Hepatic stellate cell (primary cell): ENCODE measurements around the gene NR5A2.
"Not testable (repeated sequence)": the region's sequence is repeated elsewhere in the genome, so short reads cannot be mapped to it uniquely, and the experiment has no call there.

ENCODE experiments used
- DNase-seq: peaks from one replicate; pipeline ENCODE4 v3.0.0; 2011; ENCODE audit warnings: low spot score

NR5A2 gene

DNA sequence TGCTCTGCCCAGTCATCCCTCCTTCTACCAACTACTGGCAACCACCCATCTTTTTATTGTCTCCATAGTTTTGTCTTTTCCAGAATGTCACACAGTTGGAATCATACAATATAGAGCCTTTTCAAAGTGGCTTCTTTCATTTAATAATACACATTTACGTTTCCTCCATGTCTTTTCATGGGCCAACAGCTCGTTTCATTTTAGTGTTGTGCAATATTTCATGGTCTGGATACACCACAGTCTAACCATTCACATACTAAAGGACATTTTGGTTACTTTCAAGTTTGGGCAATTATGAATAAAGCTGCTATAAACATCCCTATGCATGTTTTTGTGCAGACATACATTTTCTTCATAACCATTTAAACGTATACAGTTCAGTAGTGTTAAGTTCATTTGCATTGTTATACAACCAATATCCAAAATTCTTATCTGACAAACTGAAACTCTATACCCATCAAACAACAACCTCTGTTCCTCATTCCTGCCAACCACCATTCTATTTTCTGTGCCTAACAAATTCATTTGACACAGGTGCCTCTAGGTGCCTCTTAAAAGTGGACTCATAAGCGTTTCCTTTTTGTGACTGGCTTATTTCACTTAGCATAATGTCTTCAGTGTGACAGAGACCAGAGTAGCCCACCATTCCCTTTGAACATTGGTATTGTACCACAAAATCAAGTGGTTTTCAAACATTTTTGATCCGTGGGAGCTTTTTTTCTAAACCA, 138.1 kb downstream of the NR5A2 start:
- no peak for DNase-seq

DNA sequence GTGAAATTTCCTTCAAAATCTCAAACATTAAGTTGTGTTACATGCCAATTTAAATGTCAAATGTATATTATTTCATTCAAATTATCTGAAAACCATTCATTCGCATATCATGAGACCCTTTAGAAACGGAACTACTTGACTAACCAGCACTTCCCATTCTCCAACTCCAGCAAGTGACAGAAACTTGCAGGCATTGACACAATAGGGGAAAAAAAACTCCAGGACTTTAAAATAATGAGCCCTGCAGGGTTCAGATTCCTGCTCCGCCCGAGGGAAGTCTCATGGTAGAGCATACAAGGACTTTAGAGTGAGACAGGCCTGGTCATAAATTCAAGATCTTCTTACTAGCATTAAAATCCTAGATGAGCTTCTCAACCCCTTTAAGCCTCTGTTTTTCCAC, 138.9 kb downstream of the NR5A2 start:
- no peak for DNase-seq

DNA sequence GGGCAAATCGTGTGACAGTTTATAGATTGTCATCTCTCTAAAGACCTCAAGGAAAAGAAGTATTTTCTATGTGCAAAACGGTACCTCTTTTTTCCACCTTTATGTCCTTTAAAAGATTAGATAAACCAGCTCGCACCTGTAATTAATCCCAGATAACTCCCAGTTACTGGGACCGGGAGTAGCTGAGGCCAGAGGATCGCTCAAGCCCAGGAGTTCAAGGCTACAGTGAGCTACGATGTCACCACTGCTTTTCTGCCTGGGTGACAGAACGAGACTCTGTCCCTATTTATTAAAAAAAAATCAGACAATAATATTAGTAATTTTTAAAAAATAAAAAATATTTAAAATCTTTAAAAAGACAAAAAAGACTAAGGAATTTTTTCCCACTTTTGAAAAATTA, 141.4 kb downstream of the NR5A2 start:
- no peak for DNase-seq

DNA sequence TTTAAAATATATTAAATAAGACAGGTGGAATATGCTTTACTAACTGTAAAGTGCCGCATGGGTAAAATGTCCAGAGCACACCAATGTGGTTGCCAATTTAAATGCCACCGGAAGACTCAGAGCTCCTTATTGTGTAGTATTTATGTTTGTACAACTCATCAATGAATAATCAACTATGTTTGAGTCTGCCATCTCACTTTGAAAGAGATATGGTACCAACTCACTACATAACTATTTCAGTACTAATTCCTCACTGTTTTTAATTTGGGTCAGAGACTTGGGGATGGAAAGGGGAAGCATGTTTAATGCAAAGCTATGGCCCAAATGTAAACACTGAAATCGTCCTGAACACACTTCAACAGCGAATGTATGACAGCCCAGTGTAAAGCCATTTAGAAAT, 144.8 kb downstream of the NR5A2 start:
- no peak for DNase-seq

DNA sequence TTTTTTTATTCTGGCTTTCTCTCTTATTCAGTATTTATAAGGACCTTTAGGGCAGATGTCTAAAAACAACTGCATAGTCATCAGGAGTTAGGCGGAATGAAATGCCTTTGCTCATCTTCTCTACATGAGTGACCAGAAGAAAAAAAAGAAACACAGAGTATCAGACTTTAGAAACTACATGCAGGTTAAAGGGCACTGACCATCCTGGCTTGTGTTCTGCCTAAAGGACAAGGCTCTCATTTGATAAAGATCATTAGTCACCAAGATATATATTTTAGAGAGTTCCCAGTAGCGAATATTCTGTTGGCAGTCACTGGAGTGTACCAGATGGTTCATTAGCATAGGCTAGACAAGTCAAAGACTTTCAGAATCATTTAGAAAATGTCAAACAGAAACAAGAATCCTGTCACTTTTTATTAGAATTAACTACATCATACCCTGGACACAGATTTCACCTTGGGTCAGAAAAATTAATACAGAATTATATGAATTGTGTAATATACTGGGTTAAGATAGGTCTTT, 145.6 kb downstream of the NR5A2 start:
- no peak for DNase-seq

DNA sequence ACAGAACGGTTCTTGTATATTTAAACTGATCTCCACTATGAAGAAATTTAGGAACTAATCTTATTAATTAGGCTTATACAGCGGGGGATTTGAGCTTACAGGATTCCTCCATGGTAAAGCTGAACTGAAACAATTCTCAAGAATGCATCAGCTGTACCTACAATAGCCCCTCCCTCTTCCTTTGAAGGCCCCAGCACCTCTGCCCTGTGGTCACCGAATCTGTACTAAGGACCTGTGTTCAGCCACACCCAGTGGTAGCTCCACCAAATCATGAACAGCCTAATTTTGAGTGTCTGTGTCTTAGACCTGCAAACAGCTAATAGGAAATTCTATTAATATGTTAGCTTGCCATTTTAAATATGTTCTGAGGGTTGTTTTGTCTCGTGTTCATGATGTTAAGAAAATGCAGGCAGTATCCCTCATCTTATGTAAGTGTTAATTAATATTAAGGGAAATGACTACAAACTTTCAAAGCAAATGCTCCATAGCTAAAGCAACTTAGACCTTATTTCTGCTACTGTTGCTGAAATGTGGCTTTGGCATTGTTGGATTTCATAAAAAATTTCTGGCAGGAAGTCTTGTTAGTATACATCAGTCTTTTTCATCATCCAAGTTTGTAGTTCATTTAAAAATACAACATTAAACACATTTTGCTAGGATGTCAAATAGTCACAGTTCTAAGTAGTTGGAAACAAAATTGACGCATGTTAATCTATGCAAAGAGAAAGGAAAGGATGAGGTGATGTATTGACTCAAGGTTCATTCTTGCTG, 147.2 kb downstream of the NR5A2 start:
- no peak for DNase-seq

DNA sequence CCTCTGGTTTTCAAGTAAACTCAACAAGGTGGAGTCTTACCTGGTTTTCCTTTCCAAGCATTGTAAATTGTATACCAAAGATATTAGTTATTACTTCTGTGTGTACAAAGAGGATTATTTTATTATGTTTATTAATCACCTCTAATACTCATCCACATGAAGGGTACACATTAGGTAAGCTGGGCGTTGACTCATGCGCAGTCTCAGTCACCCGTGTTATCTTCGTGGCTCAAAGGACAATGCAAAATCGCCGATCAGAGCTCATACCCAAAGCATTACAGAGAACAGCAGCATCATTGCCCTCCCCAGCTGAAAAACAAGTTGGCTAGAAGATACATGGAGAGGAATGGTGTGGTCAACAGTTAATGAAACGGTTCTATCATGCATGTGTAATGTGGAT, 148.7 kb downstream of the NR5A2 start:
- no peak for DNase-seq

DNA sequence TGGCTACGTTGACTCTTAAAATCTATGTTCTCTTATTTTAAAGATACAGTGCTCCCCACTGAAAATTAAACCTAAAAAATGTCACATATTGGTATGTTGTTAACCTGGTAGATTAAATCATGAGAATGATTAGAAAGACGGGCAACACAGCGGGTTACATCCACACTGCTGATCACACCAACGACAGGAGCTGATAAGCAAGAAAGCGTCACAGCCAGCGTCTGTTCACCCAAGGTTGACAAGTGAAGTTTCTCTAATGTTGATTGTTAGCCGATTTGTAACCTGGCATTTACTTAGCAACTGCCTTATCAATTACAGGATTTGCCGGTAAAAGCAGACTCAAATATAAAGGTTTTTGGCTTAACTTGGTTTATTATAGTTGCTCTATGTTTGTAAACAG, 149.3 kb downstream of the NR5A2 start:
- DNase-seq: no peak

DNA sequence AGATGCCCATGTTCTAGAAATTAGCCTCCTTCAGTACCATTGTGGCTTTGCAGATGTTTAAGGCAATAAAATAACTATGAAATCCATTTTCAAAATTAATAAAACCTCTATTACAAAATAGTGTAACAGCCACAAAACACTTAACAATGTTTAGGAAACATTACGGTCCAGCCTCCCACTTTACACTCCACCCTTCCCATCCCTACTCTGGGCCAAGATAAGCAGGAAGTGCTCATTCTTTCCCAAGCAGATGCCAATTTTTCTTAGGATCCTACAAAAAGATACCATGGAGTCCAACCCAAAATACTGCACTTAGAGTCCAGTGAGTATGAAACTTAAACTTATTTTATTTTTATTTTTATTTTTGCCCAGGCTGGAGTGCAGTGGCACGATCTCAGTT, 150.8 kb downstream of the NR5A2 start:
- no peak for DNase-seq

DNA sequence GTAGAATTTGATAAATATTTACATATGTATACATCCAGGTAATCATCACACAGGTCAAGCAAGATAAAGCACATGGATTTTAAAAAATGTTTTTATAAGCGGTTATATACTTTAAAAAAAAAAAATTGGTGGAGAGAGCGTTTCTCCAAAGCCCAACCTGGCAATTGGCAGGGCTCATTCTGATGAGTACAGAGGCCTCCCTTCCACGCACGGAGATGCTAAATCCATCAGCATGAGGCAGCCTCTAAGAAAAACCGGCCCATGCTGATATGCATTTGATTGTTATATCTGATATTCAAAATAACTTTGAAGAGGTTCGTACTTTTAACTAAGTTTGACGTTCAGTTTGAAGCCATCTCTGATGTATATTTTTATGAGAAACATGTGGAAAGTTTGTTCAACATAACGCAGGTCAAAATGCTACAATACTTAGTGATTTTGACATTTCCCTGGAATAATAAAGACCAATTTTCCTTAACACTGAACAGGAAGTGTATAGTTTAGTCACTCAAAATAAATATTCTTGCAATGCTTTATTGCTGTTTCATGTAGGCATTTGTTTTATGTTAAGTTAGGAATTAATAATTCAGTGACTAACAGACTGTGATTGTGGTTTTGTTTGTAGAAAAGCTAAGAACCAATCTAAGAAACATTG, 151.7 kb downstream of the NR5A2 start:
- DNase-seq: peak; percentile 44

DNA sequence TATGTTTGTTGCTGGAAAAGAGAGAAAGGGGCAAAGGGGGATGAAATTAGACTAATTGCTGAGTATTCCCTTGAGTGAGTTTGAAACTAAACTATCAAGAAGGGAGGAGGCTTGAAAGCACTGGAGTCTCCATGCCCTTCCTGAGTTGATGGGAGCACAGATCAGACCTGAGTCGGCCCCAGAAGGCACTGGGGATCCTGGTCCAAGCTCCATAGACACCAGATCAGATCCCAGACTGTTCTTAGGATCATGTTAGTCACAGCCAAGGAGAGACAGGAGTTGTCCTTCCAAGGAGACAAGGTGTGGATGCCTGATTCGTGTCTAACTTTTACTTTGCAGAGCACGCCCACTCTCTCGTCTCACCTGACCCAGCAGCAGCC, 152.3 kb downstream of the NR5A2 start:
- no peak for DNase-seq

DNA sequence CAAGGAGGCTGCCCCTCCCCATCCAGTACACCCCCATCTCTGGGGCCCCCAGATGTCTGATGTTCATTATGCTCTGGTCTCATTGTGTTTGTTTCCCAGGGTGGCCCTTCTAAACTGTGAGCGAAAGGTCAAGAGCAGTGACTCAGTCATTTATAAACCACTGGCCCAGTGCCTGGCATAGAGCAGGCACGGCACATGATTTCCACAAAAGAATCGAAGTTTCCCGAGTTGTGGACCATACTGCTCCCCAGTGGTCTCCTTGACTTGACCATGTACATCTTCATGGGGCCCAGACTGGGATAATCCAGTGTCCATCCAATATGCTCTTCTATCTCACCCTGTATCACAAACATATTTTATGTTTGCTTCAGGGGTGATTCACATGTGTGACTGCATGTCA, 153.3 kb downstream of the NR5A2 start:
- DNase-seq: no peak

DNA sequence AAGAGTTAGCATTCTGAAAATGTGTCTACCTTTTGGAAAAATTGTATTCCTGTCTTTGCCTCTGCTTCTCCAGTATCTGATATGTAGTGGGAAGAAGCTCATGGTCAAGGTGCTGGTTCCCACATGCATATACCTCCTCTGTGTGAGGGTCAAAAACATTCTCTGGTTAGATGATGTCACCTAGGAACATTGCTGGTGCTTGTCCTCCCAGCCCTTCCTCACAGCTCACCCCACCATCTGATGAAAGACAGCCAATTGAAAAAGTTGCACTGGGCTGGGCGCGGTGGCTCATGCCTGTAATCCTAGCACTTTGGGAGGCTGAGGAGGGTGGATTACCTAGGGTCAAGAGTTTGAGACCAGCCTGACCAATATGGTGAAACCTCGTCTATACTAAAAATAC, 154.4 kb downstream of the NR5A2 start:
- no peak for DNase-seq

DNA sequence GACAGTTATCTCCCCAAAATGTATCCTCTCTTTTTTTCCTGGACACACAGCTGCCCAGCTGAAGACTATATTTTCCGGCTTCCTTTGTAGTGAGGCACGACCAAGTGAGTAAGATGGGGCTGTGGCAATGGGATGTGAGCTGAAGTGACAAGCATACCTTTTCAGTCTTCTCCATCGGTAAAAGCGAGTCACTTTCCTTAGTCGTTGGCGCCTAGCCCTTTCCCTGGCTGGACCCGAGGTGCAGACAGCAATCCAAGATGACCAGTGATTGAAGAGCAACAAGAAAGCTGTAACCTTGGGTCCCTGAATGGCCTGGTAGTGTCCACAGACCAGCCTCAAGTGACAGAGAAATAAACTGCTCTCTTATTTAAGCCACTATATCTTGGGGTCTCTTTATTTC, 155.2 kb downstream of the NR5A2 start:
- DNase-seq: no peak

DNA sequence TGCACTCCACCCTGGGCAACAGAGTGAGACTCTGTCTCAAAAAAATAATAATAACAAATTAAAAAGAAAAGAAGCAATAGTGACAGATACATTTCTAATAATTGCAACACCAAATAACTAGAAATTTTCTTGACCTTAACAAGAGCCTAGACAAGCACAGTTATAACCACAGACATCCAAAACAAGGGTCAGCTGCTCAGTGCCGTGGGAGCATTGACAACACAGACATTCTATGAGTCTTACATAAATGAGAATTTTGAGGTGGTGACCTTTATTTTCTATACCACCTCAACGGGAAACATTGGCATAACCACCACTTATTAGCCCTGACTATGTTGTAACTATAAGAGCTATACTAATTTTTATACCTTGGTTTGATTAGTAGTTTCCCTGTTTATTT, 156.1 kb downstream of the NR5A2 start:
- DNase-seq: no peak

DNA sequence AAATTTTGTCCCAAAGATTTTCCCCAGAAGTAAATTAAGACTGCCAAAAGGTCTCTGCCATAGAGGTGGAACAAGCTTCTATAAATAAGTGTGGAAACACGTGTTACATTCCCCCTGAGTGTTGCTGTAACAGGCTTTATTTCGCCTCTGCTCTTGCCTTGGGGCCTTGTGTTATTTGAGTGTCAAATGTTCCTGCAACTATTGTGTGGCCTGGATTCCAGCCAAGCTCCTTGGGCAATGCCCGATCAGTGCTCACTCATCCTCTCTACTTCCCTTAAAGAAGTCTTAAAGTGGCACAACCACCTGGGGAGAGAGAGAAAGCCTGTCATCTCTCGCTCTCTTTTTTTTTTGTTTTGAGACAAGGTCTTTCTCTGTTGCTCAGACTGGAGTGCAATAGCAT, 156.7 kb downstream of the NR5A2 start:
- DNase-seq: no peak

DNA sequence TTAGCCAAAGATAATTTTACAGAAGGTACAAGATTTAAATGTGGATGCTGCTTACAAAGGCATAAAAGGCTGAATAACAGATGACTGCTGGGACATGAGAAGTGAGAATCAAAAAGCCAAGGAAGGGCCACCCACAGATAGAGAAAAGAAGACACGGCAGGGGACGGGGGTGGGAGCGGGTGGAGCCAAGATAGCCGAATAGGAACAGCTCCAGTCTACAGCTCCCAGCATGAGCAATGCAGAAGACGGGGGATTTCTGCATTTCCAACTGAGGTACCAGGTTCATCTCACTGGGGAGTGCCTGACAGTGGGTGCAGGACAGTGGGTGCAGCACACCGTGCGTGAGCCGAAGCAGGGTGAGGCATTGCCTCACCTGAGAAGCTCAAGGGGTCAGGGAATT, 157.7 kb downstream of the NR5A2 start:
- DNase-seq: not testable (repeated sequence)

DNA sequence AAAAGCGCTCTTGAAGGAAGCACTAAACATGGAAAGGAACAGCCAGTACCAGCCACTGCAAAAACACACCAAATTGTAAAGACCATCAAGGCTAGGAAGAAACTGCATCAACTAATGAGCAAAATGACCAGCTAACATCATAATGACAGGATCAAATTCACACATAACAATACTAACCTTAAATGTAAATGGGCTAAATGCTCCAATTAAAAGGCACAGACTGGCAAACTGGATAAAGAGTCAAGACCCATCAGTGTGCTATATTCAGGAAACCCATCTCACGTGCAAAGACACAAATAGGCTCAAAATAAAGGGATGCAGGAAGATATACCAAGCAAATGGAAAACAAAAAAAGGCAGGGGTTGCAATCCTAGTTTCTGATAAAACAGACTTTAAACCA, 159.8 kb downstream of the NR5A2 start:
- not testable (repeated sequence) for DNase-seq

DNA sequence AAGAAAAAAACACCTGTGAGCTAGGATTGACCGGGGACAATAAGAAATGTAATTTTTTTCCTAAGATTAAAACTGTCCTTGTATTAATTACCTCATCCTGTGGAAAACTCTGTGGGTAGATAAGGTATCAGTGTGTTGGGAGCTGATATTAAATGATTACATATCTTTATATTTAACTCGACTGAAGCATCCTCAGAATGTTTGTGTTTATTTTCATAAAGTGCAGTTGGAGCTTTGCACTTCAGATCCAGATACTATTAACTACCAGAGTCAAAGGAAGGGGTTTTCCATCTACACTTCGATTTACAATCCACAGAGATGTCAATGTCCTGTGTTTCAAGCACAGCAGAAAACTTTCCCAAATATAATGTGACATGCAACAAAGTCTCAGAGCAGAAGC, 164.5 kb downstream of the NR5A2 start:
- DNase-seq: no peak

DNA sequence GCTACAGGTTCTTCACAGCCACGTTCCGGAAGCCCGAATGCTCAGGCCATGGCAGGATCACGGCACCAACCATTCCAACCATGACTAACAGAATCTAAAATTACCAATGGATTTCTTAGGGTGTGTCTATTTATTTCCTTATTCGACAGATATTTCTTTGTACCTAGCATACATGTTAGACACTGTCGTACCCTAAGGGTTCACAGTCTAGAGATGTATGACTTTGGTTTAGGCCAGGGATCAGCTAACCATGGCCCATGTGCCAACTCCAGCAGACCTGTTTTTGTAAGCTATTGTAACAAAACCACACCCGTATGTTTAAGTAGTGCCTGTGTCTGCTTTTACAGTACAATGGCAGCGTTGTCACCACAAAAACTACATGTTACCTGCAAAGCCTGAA, 167.0 kb downstream of the NR5A2 start:
- DNase-seq: no peak

DNA sequence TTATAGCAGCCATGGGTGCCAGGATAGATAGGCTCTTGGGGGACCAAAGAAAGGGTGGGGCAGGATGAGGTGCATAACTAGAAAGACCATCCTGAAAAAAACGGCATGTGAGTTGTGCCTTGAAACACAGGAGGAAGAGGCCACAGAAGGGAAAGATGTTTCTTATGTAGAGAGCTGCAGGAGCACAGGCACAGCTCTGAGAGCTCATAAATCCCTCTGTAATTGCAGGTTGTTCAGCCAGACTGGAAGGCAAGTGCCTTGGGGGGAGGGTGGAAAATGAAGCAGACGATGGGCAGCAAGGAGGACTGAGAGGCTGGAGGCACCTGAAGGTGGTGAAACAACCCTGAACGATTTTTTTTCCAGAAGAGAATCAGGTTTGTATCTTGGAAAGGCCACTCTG, 170.7 kb downstream of the NR5A2 start:
- no peak for DNase-seq

DNA sequence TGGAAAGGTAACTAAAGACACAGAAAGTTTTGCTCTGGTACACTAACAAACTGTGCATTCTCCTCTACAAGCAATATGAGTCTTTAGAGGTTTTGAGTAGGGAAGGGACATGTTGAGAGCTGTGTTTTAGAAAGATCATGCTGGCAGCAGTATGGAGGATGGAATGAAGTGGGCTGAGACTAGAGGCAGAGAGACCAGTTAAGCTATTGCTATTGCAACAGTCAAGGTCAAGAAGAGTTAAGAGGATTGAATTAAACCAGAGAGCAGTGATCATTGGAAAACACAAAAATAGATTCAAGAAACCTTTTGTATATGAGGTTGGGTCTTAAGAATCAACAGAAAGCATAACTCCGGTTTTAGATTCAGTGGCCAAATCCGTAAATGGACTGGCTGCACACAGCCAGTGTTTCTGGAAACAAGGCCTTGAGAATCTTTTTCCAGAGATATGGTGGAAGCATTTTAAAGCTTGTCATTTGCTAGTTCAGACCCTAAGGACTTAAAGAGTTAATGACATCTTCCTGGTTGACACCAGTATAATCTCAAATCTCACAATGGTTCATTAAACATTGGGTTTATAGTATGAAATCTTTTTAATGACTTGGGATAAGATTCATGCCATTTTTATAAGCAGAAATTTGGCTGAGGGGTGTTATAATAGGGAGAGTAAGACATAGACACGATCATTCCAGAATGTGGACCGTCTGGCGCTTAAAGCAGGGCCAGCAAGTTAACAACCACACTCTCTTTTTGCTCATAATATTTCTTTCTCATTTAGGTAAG, 177.9 kb downstream of the NR5A2 start:
- no peak for DNase-seq
